Measurements from ENCODE around the gene STK32B.

The STK32B gene

GRCh38 chr4:5030927-5031326 is 20.4 kb upstream of the STK32B start:
- Histone ChIP-seq H3K27me3 (ENCODE audit: control insufficient read depth, insufficient read depth, low read length) (peaks cover 7% of the 10 kb centered on the region), H3K4me3 (ENCODE audit: low read length) (no peak overlapping the region), H3K9me3 (replicated peaks; ENCODE audit: low read length) (no peaks in the 10 kb centered on the region), H3K4me2 (ENCODE audit: low read length) (no peak overlapping the region), H3K36me3 (ENCODE audit: insufficient read depth, low read length) (no peaks in the 10 kb centered on the region), H3K4me1 (ENCODE audit: control insufficient read depth, insufficient read depth, low read length) (peaks cover 25% of the 10 kb centered on the region), H3K9ac (ENCODE audit: low read depth, low read length) (no peak overlapping the region)

GRCh38 chr4:5032813-5033212 is 18.5 kb upstream of the STK32B start:
- Histone ChIP-seq H3K9ac (ENCODE audit: low read depth, low read length) (peak overlapping the region; percentile 20), H3K4me3 (ENCODE audit: low read length) (no peak overlapping the region), H3K27me3 (ENCODE audit: control insufficient read depth, insufficient read depth, low read length) (peaks cover 7% of the 10 kb centered on the region), H3K4me2 (ENCODE audit: low read length) (peak overlapping the region; percentile 65), H3K36me3 (ENCODE audit: insufficient read depth, low read length) (no peaks in the 10 kb centered on the region), H3K4me1 (ENCODE audit: control insufficient read depth, insufficient read depth, low read length) (peaks cover 34% of the 10 kb centered on the region), H3K9me3 (replicated peaks; ENCODE audit: low read length) (no peaks in the 10 kb centered on the region)

- Histone ChIP-seq H3K27me3 (ENCODE audit: control insufficient read depth, insufficient read depth, low read length) (peaks cover 7% of the 10 kb centered on the region), H3K9ac (ENCODE audit: low read depth, low read length) (peak overlapping the region; percentile 20), H3K4me1 (ENCODE audit: control insufficient read depth, insufficient read depth, low read length) (peaks cover 36% of the 10 kb centered on the region), H3K4me3 (ENCODE audit: low read length) (peak overlapping the region; percentile 36), H3K9me3 (replicated peaks; ENCODE audit: low read length) (no peaks in the 10 kb centered on the region), H3K4me2 (ENCODE audit: low read length) (peak overlapping the region; percentile 65), H3K36me3 (ENCODE audit: insufficient read depth, low read length) (no peaks in the 10 kb centered on the region)
These were observed 17.9 kb upstream of the STK32B start for GRCh38 chr4:5033281-5033841.

GRCh38 chr4:5034206-5034605 is 17.1 kb upstream of the STK32B start:
- peak overlapping the region; percentile 65 for H3K4me2 ChIP-seq (ENCODE audit: low read length)
- H3K4me1 ChIP-seq (ENCODE audit: control insufficient read depth, insufficient read depth, low read length), result peaks cover 43% of the 10 kb centered on the region

GRCh38 chr4:5036239-5036638 is 15.0 kb upstream of the STK32B start:
- peaks cover 43% of the 10 kb centered on the region for H3K4me1 ChIP-seq (ENCODE audit: control insufficient read depth, insufficient read depth, low read length)
- no peaks in the 10 kb centered on the region for H3K9me3 ChIP-seq (replicated peaks; ENCODE audit: low read length)
- no peak overlapping the region for H3K4me2 ChIP-seq (ENCODE audit: low read length)
- H3K27me3 ChIP-seq (ENCODE audit: control insufficient read depth, insufficient read depth, low read length), result no peaks in the 10 kb centered on the region
- H3K4me3 ChIP-seq (ENCODE audit: low read length), result no peak overlapping the region
- H3K9ac ChIP-seq (ENCODE audit: low read depth, low read length), result no peak overlapping the region
- H3K36me3 ChIP-seq (ENCODE audit: insufficient read depth, low read length), result no peaks in the 10 kb centered on the region

More at GRCh38 chr4:5034206-5034605, 17.1 kb upstream of the STK32B start:
- Histone ChIP-seq H3K36me3 (ENCODE audit: insufficient read depth, low read length) (no peaks in the 10 kb centered on the region), H3K9me3 (replicated peaks; ENCODE audit: low read length) (no peaks in the 10 kb centered on the region), H3K4me3 (ENCODE audit: low read length) (no peak overlapping the region), H3K9ac (ENCODE audit: low read depth, low read length) (no peak overlapping the region), H3K27me3 (ENCODE audit: control insufficient read depth, insufficient read depth, low read length) (peaks cover under 1% of the 10 kb centered on the region)

- H3K4me2 ChIP-seq (ENCODE audit: low read length), result peak overlapping the region; percentile 54
- H3K4me3 ChIP-seq (ENCODE audit: low read length), result no peak overlapping the region
- H3K4me1 ChIP-seq (ENCODE audit: control insufficient read depth, insufficient read depth, low read length), result peaks cover 43% of the 10 kb centered on the region
- H3K36me3 ChIP-seq (ENCODE audit: insufficient read depth, low read length), result no peaks in the 10 kb centered on the region
- no peaks in the 10 kb centered on the region for H3K27me3 ChIP-seq (ENCODE audit: control insufficient read depth, insufficient read depth, low read length)
- peak overlapping the region; percentile 6 for H3K9ac ChIP-seq (ENCODE audit: low read depth, low read length)
- H3K9me3 ChIP-seq (replicated peaks; ENCODE audit: low read length), result no peaks in the 10 kb centered on the region
These were observed 13.4 kb upstream of the STK32B start for GRCh38 chr4:5037553-5038551.

- Histone ChIP-seq H3K4me1 (ENCODE audit: control insufficient read depth, insufficient read depth, low read length) (peaks cover 24% of the 10 kb centered on the region), H3K9me3 (replicated peaks; ENCODE audit: low read length) (no peaks in the 10 kb centered on the region), H3K27me3 (ENCODE audit: control insufficient read depth, insufficient read depth, low read length) (no peaks in the 10 kb centered on the region)
These were observed 11.5 kb upstream of the STK32B start for GRCh38 chr4:5039800-5040199.

GRCh38 chr4:5040856-5041620 is 10.2 kb upstream of the STK32B start:
- H3K4me1 ChIP-seq (ENCODE audit: control insufficient read depth, insufficient read depth, low read length), result peaks cover 25% of the 10 kb centered on the region
- H3K4me2 ChIP-seq (ENCODE audit: low read length), result no peak overlapping the region
- H3K27me3 ChIP-seq (ENCODE audit: control insufficient read depth, insufficient read depth, low read length), result peaks cover 3% of the 10 kb centered on the region
- no peaks in the 10 kb centered on the region for H3K9me3 ChIP-seq (replicated peaks; ENCODE audit: low read length)
- no peak overlapping the region for H3K9ac ChIP-seq (ENCODE audit: low read depth, low read length)
- no peak overlapping the region for H3K4me3 ChIP-seq (ENCODE audit: low read length)
- no peaks in the 10 kb centered on the region for H3K36me3 ChIP-seq (ENCODE audit: insufficient read depth, low read length)

More at GRCh38 chr4:5039800-5040199, 11.5 kb upstream of the STK32B start:
- Histone ChIP-seq H3K9ac (ENCODE audit: low read depth, low read length) (no peak overlapping the region), H3K4me3 (ENCODE audit: low read length) (no peak overlapping the region), H3K36me3 (ENCODE audit: insufficient read depth, low read length) (no peaks in the 10 kb centered on the region), H3K4me2 (ENCODE audit: low read length) (no peak overlapping the region)

- H3K27me3 ChIP-seq (ENCODE audit: control insufficient read depth, insufficient read depth, low read length), result peaks cover 3% of the 10 kb centered on the region
- H3K9me3 ChIP-seq (replicated peaks; ENCODE audit: low read length), result no peaks in the 10 kb centered on the region
- no peak overlapping the region for H3K4me3 ChIP-seq (ENCODE audit: low read length)
- peaks cover 21% of the 10 kb centered on the region for H3K4me1 ChIP-seq (ENCODE audit: control insufficient read depth, insufficient read depth, low read length)
- H3K4me2 ChIP-seq (ENCODE audit: low read length), result no peak overlapping the region
- H3K9ac ChIP-seq (ENCODE audit: low read depth, low read length), result no peak overlapping the region
- no peaks in the 10 kb centered on the region for H3K36me3 ChIP-seq (ENCODE audit: insufficient read depth, low read length)
These were observed 9.6 kb upstream of the STK32B start for GRCh38 chr4:5041699-5042098.

GRCh38 chr4:5043579-5043978 is 7.7 kb upstream of the STK32B start:
- Histone ChIP-seq H3K4me3 (ENCODE audit: low read length) (no peak overlapping the region), H3K4me1 (ENCODE audit: control insufficient read depth, insufficient read depth, low read length) (peaks cover 8% of the 10 kb centered on the region), H3K4me2 (ENCODE audit: low read length) (no peak overlapping the region), H3K36me3 (ENCODE audit: insufficient read depth, low read length) (no peaks in the 10 kb centered on the region), H3K27me3 (ENCODE audit: control insufficient read depth, insufficient read depth, low read length) (peaks cover 3% of the 10 kb centered on the region), H3K9me3 (replicated peaks; ENCODE audit: low read length) (no peaks in the 10 kb centered on the region), H3K9ac (ENCODE audit: low read depth, low read length) (no peak overlapping the region)

- H3K4me2 ChIP-seq (ENCODE audit: low read length), result no peak overlapping the region
- H3K27me3 ChIP-seq (ENCODE audit: control insufficient read depth, insufficient read depth, low read length), result peaks cover 3% of the 10 kb centered on the region
- H3K9me3 ChIP-seq (replicated peaks; ENCODE audit: low read length), result no peaks in the 10 kb centered on the region
- no peak overlapping the region for H3K9ac ChIP-seq (ENCODE audit: low read depth, low read length)
- no peaks in the 10 kb centered on the region for H3K36me3 ChIP-seq (ENCODE audit: insufficient read depth, low read length)
- H3K4me3 ChIP-seq (ENCODE audit: low read length), result no peak overlapping the region
- peaks cover 3% of the 10 kb centered on the region for H3K4me1 ChIP-seq (ENCODE audit: control insufficient read depth, insufficient read depth, low read length)
These were observed 6.9 kb upstream of the STK32B start for GRCh38 chr4:5044341-5044740.
